HG02840 (cell line): ENCODE measurements around the gene LRG1.
"Not testable (repeated sequence)": the region's sequence is repeated elsewhere in the genome, so short reads cannot be mapped to it uniquely, and the experiment has no call there.

Experiments
- ATAC-seq: cut with Tn5 transposase; IDR thresholded peaks from one replicate; pipeline ENCODE4 v1.9.1; 2021; ENCODE audit warnings: mild to moderate bottlenecking, moderate library complexity, moderate number of reproducible peaks; ENCODE audit not compliant: unreplicated experiment, low FRiP score

LRG1 gene

GRCh38 chr19:4553775-4554174 is 13.9 kb upstream of the LRG1 start:
- ATAC-seq, result no peak

DNA sequence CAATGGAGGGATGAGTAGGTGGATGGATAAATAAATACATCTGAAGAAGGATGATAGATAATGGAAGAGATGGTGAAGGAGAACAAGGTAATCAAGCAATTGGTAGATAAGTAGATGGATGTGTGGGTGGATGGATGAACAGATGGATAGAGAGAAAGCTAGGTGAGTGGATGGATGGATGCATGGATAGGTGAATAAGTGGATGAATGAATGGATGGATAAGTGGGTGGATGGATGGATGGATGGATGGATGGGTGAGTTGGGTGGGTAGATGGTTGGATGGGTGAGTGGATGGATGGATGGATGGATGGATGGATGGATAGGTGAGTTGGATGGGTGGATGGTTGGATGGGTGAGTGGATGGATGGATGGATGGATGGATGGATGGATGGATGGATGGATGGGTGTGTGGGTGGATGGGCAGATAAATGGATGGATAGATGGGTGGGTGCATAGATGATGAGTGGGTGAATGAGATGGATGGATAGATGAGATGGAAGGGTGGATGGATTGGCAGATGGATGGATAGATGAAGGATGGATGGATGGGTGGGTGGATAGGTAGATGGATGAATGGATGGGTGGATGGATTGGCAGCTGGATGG is 13.4 kb upstream of the LRG1 start:
- ATAC-seq, result no peak

DNA sequence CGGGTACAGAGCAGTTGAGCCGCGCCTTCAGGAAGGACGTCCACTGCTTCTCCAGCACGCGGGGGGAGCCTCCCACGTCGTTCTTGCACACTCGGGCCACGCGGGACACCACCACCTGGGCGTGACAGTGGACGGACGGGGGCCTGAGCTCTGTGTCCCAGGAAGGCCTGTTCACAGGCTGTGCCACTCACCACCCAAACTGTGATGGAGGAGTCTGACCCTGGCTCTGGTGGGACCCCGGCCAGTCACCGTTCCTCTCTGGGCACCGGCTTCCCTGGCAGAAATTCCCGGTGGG is 12.6 kb upstream of the LRG1 start:
- ATAC-seq, result no peak

- no peak for ATAC-seq
These were observed 10.7 kb upstream of the LRG1 start for GRCh38 chr19:4550479-4551050.

GRCh38 chr19:4550018-4550417 is 10.2 kb upstream of the LRG1 start:
- no peak for ATAC-seq

DNA sequence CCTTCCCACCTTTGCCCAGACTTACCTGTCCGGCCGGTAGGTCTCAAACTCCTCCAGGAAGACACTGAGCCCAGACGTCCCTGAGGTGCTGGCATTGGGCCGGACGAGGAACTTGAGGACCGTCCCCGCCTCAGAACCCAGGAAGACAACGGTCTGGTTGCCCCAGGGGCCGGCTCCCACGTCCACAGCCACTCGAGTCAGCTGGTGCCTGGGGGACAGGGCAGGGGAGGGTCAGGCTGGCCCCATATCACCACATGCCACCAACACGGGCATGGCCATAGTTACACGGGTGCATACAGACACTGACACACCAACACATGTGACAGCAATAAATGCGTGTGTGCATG is 8.4 kb upstream of the LRG1 start:
- ATAC-seq, result no peak

GRCh38 chr19:4547303-4548237 is 7.7 kb upstream of the LRG1 start:
- no peak for ATAC-seq

DNA sequence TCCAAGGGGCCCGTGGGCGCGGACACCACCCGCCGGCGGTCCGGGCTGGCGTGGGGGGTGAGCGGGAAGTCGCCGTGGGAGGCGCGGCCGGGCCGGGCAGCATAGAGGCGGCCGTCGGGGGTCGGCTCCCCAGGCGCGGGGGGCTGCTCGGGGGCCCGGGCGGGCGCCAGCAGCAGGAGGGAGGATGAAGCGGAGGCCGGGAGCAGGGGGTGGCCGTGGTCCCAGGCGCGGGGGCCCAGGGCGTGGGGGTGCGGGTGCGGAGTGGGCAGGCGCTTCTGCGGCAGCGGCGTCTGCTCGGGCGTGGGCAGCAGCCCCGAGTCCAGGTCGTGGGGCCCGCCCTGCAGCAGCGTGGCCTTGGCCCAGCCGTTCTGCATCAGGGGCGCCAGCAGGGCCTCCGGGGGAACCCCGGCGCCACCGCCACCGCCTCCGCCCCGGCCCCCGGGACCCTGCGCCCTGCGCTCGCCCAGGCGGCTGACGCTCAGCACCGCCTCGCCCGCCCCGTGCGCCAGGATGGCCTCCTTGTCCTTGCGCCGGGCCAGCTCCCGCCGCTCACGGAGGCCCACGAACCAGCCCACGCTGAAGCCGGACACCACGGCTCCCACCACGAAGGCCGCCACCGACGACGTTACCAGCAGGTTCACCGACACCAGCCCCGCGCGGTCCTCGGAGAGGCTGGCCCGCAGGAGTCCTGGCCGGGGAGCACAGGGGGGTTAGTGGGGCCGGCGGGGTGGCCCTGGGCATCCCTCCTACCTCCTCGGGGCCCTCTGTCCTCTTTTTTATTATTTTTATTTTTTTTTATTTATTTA is 4.2 kb upstream of the LRG1 start:
- no peak for ATAC-seq

DNA sequence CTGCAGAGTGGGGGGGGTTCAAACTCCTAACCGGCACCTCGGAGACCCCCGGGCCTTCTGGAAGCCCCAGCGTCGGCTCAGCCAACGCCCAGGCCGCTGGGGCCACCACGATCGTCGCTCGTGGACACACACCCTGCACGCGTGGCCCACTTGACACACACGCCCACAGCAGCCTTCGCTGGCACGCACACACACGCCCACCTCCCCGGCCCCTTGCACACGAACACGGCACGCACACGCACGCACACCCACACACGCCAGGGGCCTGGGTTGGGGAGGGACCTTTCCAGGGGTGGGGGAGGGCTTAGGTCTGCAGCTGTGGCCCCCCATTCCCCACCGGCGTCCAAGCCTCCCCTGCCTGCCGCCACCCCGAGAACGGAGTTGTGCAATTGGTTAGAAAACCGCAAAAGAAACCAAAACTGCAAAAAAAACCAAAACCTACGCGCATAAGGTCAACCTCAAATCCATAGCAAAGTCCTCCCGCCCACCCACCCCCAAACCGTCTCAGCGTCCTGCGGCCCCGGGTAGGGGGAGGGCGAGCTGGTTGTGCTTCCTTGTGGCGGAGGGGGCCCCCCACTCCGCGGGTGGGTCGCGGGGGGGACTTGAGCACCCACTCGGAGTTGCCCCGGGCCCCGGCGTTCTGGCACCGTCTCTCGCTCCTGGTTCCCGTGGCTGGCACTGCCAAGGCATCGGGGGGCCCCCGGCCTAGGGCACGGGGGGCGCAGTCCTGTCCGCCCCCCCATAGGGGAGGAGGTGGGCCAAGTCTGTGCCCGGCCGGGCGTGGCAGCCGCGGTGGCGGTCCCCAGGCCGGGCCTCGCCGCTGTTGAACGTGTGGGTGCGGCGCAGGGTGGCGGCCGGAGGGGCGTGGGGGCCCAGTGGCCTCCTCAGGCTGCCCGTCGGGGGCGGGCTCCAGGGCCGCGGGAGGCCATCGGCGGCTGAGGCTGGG is 3.3 kb upstream of the LRG1 start:
- ATAC-seq, result no peak

DNA sequence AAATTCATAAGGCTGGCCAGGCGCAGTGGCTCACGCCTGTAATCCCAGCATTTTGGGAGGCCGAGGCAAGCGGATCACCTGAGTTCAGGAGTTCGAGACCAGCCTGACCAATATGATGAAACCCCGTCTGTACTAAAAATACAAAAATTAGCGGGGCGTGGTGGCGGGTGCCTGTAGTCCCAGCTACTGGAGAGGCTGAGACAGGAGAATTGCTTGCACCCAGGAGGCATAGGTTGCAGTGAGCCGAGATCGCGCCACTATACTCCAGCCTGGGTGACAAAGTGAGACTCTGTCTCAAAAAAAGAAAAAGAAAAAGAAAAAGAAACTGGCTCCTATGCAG is 1.9 kb upstream of the LRG1 start:
- not testable (repeated sequence) for ATAC-seq

GRCh38 chr19:4541114-4541805 is 1.4 kb upstream of the LRG1 start:
- ATAC-seq, result no peak

DNA sequence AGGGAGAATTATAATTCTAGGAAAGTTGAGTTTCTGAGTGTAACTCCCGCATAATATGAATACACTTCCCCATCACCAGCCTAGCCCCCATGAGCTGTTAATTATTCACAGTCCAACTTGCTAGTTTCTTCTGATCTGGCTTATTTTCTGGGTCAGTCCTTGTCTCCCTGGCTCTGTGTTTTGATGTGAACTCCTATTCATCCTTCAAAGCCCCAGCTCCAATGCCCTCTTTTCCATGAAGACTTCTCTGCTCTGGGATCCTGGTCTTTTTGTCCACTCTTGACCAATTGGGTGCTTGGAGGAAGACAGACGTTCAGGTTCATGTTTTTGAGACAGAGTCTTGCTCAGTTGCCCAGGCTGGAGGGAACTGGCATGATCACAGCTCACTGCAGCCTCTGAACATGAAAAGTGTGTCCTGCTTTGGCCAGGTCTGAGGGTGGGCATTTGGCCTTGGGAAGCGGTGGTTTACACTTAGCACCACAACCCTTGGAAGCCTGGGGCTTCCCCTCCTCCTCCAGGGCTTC is 605 bp downstream of the LRG1 start:
- ATAC-seq, result no peak

GRCh38 chr19:4538601-4538954 is 1.3 kb downstream of the LRG1 start:
- ATAC-seq, result no peak

DNA sequence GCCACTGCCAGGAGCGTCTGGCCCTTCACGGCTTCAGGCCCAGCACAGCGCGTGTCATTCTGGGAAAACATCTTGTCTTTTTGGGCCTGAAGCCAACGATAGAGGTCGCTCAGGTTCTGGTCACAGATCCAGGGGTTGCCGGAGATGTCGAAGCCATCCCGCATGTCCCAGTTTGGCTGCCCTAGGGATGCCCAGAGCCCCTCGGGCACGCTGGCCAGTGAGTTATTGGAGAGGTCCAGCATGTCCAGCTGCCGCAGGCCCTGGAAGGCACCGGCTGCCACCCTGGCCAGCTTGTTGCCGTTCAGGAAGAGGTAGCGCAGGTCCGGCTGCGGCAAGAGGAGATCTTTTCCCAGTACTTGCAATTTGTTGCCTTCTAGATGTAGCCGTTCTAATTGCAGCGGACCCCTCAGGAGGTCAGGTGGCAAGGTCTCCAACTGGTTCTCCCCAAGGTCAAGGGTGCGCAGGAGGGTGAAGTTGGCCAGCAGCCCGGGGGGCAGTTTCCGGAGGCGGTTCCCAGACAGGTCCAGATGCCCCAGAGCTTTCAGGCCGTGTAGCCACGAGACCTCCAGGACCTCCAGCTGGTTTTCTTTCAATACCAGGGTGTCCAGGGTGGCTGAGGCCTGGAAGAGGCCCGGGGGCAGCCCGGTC is 1.8 kb downstream of the LRG1 start:
- no peak for ATAC-seq

- no peak for ATAC-seq
These were observed 3.0 kb downstream of the LRG1 start for GRCh38 chr19:4536798-4537197.

GRCh38 chr19:4534836-4535658 is 4.8 kb downstream of the LRG1 start, which contains the start of gene PLIN5:
Gene PLIN5, minus strand, starts transcription at chr19:4535224. Its CDS starts 1,150 bp downstream, at chr19:4534074.
- no peak for ATAC-seq

DNA sequence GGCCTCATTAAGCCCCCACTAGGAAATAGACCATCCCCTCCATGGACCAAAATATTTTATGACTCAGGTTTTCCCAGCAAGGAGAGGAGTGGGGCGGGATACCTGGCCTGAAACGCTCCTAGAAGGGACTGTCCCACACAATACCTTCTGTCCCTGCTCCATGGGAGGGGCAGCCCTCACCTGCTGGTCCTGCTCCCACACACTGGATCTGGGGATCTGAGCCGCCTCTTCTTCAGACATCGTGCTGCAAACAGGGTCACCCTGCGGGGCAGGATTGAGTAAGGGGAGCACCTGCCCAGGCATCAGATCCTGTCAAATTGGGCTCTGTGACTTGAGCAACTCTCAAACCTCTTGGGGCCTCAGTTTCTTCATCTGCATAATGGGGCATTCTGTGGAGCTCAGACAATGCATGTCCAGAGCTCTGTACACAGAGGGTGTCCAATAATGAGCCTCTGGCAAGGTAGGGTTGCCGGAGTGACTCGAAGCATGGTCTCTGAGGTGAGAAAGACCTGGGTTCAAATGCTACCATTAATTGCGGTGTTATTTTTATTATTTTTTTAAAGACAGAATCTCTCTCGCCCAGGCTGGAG is 5.9 kb downstream of the LRG1 start:
- ATAC-seq, result no peak

- no peak for ATAC-seq
These were observed 6.5 kb downstream of the LRG1 start for GRCh38 chr19:4533334-4533733.
